HUES6 (cell line): Measurements from ENCODE around the gene RAE1.

ENCODE experiments used
- H3K27ac ChIP-seq: 2 replicates; pipeline ENCODE4 v1.7.0; 2013; ENCODE audit warnings: low read depth, mild to moderate bottlenecking, low read length, inconsistent platforms
- H3K27me3 ChIP-seq: 2 replicates; pipeline ENCODE4 v1.6.1; 2013; ENCODE audit warnings: low read length; ENCODE audit not compliant: control insufficient read depth, insufficient read depth
- H3K36me3 ChIP-seq: 2 replicates; pipeline ENCODE4 v1.6.1; 2013; ENCODE audit warnings: low read length; ENCODE audit not compliant: control insufficient read depth, insufficient read depth
- H3K4me1 ChIP-seq: 2 replicates; pipeline ENCODE4 v1.6.1; 2013; ENCODE audit warnings: low read length; ENCODE audit not compliant: control insufficient read depth, insufficient read depth
- H3K4me3 ChIP-seq: 2 replicates; pipeline ENCODE4 v1.5.1; 2013; ENCODE audit warnings: low read depth, low read length
- H3K9ac ChIP-seq: one replicate; pipeline ENCODE4 v1.6.1; 2013; ENCODE audit warnings: mild to moderate bottlenecking, low read length
- H3K9me3 ChIP-seq: 2 replicates; pipeline ENCODE4 v1.6.1; 2013; ENCODE audit warnings: low read depth, low read length; ENCODE audit not compliant: control insufficient read depth, insufficient read depth

Gene RAE1

DNA sequence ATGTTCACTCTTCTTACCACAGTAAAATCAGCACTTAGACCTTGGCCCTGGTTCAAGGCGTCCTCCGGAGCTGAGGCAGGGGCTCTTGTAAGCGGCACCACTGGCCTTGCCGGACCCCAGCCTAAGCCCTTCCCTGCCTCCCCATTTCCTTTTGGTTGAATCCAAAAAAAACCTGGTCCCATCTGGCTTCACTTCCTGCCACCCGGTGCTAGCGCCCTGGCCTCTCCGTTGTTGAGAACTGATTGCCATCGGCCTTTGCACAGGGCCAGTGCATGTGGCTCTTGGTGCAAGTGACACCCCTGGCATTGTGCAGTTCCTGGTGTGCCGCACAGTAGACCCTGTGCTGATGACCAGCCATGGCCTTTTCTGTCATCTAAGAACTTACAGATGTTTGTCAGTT lies 21.1 kb downstream of the RAE1 start:
- Histone ChIP-seq H3K4me3 (no peak overlapping the region), H3K27me3 (no peaks in the 10 kb centered on the region), H3K9ac (no peak overlapping the region), H3K9me3 (no peaks in the 10 kb centered on the region), H3K27ac (no peak overlapping the region), H3K36me3 (peaks cover 100% of the 10 kb centered on the region), H3K4me1 (peaks cover 7% of the 10 kb centered on the region)

DNA sequence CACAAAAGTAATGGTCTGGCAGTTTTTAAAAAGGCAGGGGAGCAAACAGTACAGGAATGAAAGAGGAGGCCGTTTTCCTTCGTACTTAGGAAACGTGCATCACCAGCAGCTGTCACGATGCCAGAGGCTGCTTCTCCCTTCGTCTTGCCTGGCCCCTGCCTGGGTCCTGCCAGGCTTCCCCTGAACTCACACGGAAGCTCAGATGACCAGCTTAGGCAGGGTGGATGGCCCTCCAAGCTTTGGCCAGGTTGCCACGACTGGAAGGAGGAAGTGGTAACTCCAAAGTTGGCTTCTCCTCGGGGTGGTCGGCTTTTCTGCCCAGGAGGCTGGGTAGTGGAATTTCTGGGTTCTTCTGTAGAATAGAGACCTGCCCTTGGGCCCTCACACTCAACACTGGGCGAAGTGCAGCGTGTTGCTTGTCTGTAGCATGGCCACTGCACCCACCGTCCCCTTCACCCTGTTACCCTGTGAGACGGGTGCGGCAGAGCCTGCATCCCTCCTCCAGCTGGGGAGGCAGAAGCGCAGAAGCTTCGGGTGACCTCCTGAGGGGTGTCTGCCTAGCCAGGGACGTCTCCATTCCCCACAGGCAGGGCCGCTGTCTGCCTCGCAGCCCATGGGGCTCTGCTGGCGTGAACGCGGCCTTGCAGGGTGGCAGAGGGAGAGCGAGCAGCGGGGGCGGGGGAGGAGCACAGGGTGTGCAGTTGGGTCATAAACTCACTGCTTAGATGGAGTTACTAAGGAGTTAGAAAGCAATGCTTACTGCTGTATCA lies 21.7 kb downstream of the RAE1 start:
- Histone ChIP-seq H3K27me3 (no peaks in the 10 kb centered on the region), H3K4me3 (no peak overlapping the region), H3K9ac (no peak overlapping the region), H3K4me1 (peaks cover 7% of the 10 kb centered on the region), H3K27ac (no peak overlapping the region), H3K36me3 (peaks cover 100% of the 10 kb centered on the region), H3K9me3 (no peaks in the 10 kb centered on the region)

DNA sequence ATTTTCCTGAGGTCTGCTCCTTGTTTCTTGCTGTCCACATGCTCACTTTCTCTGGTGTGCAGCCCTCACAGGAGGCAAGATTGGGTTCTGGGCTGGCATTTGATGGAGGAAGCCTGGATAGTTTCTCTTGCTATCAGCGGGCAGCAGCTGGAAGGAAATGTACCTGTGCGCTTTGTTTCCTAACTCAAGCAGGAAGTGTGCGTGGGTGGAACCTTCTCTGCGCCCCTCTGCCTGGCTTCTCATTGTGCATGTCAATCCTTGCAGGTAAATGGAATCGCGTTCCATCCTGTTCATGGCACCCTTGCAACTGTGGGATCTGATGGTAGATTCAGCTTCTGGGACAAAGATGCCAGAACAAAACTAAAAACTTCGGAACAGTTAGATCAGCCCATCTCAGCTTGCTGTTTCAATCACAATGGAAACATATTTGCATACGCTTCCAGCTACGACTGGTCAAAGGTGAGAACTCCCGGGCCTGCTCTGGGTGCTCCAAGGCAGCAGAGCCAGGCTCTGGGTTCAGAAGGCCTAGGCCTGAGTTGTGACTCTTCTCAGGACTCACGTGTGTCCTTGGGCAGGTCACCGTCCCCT lies 23.4 kb downstream of the RAE1 start:
- peak overlapping the region; percentile 19; the same call in 1 of the 2 replicates for H3K27ac ChIP-seq

DNA sequence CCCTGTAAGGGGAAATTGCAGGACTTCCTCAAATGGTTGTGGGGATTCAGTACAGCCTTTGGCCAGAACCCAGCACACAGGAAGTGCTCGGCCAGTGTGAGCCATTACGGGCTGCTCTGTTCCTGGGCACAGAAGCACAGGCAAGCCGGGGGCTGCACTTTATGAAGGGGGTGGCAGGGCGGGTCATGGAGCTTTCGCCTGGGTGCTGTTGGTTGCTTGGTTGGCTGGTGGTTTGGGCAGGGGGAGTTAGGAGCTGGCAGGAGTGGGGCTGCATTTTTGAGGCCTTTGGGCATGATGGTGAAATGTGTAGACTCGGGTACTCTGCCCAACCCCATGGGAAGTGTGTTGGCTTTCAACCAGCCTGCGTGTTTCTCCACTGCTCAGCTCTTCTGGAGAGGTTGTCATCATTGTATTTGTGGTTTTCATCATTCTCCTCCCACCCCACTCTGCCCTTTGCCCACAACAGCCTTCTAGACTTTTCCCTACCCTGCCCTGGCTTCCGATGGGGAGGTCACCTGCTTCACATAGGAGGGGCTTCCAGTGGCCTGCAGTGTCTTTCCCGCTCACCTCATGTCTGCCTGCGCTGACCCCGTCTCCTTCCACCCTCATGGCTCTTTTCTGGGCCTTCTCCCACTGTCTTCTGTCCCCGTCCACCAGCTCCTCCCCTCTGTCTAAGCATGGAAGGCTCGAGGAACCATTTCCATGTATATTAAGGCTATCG lies 24.0 kb downstream of the RAE1 start:
- no peaks in the 10 kb centered on the region for H3K9me3 ChIP-seq
- H3K36me3 ChIP-seq, result peaks cover 95% of the 10 kb centered on the region
- peak overlapping the region; percentile 13; the same call in 1 of the 2 replicates for H3K27ac ChIP-seq
- H3K4me3 ChIP-seq, result no peak overlapping the region
- no peaks in the 10 kb centered on the region for H3K27me3 ChIP-seq
- peaks cover 7% of the 10 kb centered on the region for H3K4me1 ChIP-seq
- no peak overlapping the region for H3K9ac ChIP-seq

More for the DNA sequence above, 23.4 kb downstream of the RAE1 start:
- Histone ChIP-seq H3K4me3 (no peak overlapping the region), H3K9me3 (no peaks in the 10 kb centered on the region), H3K36me3 (peaks cover 96% of the 10 kb centered on the region), H3K4me1 (peaks cover 7% of the 10 kb centered on the region), H3K27me3 (no peaks in the 10 kb centered on the region), H3K9ac (no peak overlapping the region)

DNA sequence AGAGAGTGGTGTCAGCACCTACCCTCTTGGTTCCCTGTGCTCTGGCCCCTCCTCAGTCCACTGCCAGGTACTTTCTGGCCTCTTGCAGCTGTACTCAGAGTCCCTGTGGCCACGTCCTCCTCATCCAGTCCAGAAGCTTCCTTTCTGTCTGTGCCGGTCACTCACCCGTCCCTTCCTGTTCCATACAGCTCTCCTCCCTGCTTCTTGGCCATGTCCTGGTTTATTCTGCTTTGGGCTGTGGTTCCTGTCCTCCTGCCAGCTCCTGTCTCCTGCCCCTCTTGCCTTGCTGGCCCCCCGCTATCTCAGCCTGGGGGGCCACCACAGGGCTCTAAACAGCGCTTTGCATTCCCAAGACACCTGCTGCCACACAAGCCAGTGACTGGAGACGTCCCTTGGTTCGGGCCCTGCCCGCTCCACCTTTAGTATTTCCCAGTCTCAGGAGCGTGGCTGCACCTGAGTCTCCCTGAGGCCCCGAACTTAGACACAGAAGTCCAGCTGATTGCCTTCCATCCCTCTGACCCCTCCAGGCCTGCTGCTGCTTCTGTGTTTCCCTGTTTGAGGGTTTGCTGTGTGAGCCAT lies 24.7 kb downstream of the RAE1 start:
- Histone ChIP-seq H3K36me3 (peaks cover 95% of the 10 kb centered on the region), H3K9ac (no peak overlapping the region), H3K4me3 (no peak overlapping the region), H3K27ac (no peak overlapping the region), H3K4me1 (peaks cover 7% of the 10 kb centered on the region), H3K9me3 (no peaks in the 10 kb centered on the region), H3K27me3 (no peaks in the 10 kb centered on the region)

DNA sequence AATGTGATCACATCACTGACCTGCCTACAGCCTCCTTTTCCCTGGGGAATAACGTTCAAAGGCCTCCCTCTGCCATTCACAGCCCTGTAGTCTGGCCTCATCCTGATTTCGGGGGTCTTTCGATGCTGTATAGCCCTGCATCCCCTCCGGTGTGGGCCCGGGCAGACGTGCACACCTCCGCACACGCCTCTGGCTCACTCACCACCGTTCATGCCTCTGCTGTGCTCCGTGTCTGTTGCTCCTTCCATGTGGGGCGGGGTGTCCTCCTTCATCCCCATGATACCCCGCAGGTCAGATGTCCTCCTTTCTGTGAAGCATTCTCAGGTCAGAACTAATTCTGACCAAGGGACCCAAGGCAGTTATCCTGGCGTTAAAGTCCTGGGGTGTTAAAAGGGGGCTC lies 26.3 kb downstream of the RAE1 start:
- H3K4me3 ChIP-seq, result no peak overlapping the region
- H3K27ac ChIP-seq, result no peak overlapping the region
- no peaks in the 10 kb centered on the region for H3K27me3 ChIP-seq
- H3K4me1 ChIP-seq, result peaks cover 7% of the 10 kb centered on the region
- H3K9me3 ChIP-seq, result no peaks in the 10 kb centered on the region
- H3K9ac ChIP-seq, result no peak overlapping the region
- H3K36me3 ChIP-seq, result peaks cover 81% of the 10 kb centered on the region

DNA sequence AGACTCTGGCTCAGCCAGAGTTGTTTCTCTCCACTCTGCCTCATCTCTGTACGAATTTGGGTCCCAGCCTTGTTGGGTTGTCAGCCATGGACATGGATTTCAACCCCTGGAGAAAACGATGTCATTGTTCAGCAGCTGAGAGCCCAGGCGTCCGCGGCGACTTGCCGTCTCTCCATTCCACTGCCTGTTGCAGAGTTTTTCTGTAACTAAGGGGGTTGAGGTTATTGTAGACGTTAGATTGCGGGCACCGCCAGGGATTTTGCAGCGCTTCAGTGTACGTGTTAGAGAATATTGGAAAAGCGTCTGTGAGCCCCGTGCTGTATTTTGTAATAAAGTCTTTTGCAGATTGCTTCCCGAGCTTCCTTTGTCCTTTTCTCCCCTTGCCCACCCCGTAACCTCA lies 27.1 kb downstream of the RAE1 start:
- Histone ChIP-seq H3K27me3 (no peaks in the 10 kb centered on the region), H3K36me3 (peaks cover 74% of the 10 kb centered on the region), H3K27ac (no peak overlapping the region), H3K9ac (no peak overlapping the region), H3K4me3 (no peak overlapping the region), H3K9me3 (no peaks in the 10 kb centered on the region), H3K4me1 (peaks cover 7% of the 10 kb centered on the region)

DNA sequence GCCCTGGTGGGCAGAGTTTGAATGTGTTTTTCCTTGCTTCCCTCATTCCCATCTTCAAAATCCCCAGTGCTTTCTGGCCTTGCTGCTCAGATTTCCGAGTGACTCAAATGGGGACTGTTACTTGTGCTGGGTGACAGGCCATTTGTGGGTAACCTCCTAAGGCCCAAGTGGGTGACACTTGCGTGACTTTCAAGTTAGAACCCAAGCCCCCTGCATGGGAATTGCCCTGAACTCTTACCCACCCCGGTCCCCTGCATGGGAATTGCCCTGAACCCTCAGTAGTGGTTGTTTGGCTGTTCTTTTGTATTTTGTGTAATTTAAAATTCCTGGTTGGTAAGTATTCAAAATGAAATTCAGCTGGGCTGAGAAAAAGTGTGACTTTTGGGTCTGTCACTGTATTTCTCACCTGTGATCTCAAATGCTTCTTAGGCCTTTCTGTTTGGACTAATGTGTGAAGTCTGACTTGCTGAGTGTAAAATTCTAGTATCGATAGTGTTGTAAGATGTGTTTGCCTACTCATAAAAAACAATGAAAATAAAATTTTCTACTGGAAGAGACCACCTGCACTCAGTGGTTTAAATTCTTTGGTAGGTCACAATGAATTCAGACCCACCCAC lies 27.7 kb downstream of the RAE1 start:
- Histone ChIP-seq H3K4me1 (peaks cover 7% of the 10 kb centered on the region), H3K9ac (no peak overlapping the region), H3K36me3 (peaks cover 67% of the 10 kb centered on the region), H3K27me3 (no peaks in the 10 kb centered on the region), H3K27ac (no peak overlapping the region), H3K4me3 (no peak overlapping the region), H3K9me3 (no peaks in the 10 kb centered on the region)

DNA sequence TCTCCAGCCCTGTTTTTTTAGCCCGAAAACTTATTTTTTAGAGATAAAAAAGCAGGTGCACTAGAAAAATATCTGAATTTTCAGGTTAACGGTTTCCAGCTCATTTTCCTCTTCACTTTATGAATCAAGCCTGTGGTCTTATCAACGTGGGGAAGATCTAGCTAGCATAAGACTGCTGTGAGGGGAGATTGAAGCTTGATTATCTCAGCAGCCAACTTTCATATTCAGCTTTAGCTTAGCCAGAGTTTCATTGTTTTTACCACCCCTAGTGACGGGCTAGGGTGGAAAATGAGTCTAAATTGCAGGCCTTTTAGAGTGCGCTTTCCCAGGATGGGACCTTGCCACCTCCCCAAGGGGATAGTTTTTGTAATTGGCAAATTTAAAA lies 28.2 kb downstream of the RAE1 start:
- peaks cover 64% of the 10 kb centered on the region for H3K36me3 ChIP-seq
- H3K9ac ChIP-seq, result no peak overlapping the region
- no peak overlapping the region for H3K4me3 ChIP-seq
- H3K27me3 ChIP-seq, result no peaks in the 10 kb centered on the region
- no peaks in the 10 kb centered on the region for H3K9me3 ChIP-seq
- no peak overlapping the region for H3K27ac ChIP-seq
- H3K4me1 ChIP-seq, result peaks cover 4% of the 10 kb centered on the region

DNA sequence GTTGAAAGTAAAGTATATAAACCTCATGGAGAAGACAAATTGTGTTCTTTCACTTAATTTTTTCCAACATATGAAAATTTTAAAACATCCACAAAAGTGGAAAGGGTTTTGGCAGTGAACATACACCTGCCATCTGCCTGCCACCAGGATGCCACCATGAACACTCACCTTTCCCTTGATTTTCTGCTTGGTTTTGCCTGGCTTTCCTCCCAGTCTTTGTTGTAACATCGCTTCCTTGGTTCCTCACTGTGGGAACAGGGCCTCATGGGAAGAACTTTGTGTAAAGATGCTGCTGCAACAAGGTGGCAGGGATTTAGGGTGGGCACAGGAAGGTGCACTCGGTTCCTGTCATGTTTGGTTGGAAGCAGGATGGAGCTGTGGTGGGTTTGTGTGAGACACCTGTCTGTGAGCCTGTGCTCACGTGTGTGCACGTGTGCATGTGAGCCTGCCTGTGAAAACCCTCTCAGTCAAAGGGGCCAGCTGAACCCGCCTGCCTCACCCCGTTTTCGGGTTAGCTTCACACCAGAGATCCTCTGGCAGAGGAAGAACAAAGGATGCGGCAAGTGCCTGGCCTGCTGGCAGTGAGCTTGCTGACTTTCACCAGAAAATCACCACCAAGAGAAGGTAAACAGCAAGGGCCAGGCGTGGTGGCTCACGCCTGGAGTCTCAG lies 29.2 kb downstream of the RAE1 start:
- Histone ChIP-seq H3K9ac (no peak overlapping the region), H3K4me3 (no peak overlapping the region), H3K9me3 (no peaks in the 10 kb centered on the region), H3K4me1 (no peaks in the 10 kb centered on the region), H3K27me3 (no peaks in the 10 kb centered on the region), H3K27ac (no peak overlapping the region), H3K36me3 (peaks cover 61% of the 10 kb centered on the region)
